Gastrocnemius medialis (tissue), 4 donors: ENCODE results near the gene SPATA16. TPM values are rescaled to one million over a fixed set of nuclear protein-coding genes. Genes with fewer than 3 reads are reported as not detected.

Experiments
- ATAC-seq, 2 donors: fragments of 150-250 bp; one replicate each; pipeline ENCODE4 v1.9.1; 2016
- DNase-seq, 2 donors: peaks; one replicate each; pipeline ENCODE4 v3.0.0-alpha.2; 2019
- H3K27ac ChIP-seq, 4 donors: fragments of 200-600 bp; sonication (generic); 1 replicate in 1 of 4; 2 replicates in 3 of 4; pipeline ENCODE4 v1.5.1; 2016 to 2018; ENCODE audit warnings: mild to moderate bottlenecking in 2 of 4, moderate library complexity in 1 of 4
- H3K27me3 ChIP-seq, 3 donors: fragments of 200-600 bp; sonication (generic) in 2 of 3; 1 replicate in 1 of 3; 2 replicates in 2 of 3; pipeline versions ENCODE4 v1.5.1 to v1.6.0; 2016 to 2019; ENCODE audit warnings: mild to moderate bottlenecking in 1 of 3, moderate library complexity in 1 of 3
- H3K36me3 ChIP-seq, 2 donors: fragments of 200-600 bp; sonication (generic) in 1 of 2; one replicate each; pipeline ENCODE4 v1.5.1; 2017 to 2018
- H3K4me1 ChIP-seq, 2 donors: fragments of 200-600 bp; sonication (generic) in 1 of 2; one replicate each; pipeline ENCODE4 v1.5.1; 2016 to 2017; ENCODE audit warnings: mild to moderate bottlenecking in 2 of 2
- H3K4me3 ChIP-seq, 4 donors: fragments of 200-600 bp; sonication (generic) in 3 of 4; 1 replicate in 1 of 4; 2 replicates in 3 of 4; pipeline ENCODE4 v1.5.1; 2016 to 2019; ENCODE audit warnings: mild to moderate bottlenecking in 2 of 4
- H3K9me3 ChIP-seq, 3 donors: fragments of 200-600 bp; sonication (generic) in 2 of 3; 1 replicate in 1 of 3; 2 replicates in 2 of 3; pipeline ENCODE4 v1.5.1; 2016 to 2019
- POLR2A ChIP-seq, 2 donors: fragments of 450-650 bp; IDR thresholded peaks; one replicate each; pipeline ENCODE4 v1.6.1; 2017; ENCODE audit warnings: antibody characterized with exemption in 2 of 2, mild to moderate bottlenecking in 2 of 2, moderate library complexity in 2 of 2
- in situ Hi-C, 4 donors: fragments of 200-750 bp; cut with MboI; loops; one replicate each; pipeline versions ENCODE4 v1.15.0 to v1.8.0; 2017; ENCODE audit warnings: low sequenced_read_pairs in 4 of 4
- intact Hi-C: fragments of 100-400 bp; cut with DNase I; formaldehyde crosslinking; loops from one replicate; pipeline ENCODE4 v1.15.1; 2023; ENCODE audit warnings: low total_unique reads
- total RNA-seq, 4 donors: library from RNA; depleted of rRNA; stranded (reverse); fragments of >200 nt; gene quantifications; one replicate each; pipeline versions ENCODE4 v1.1.0 to v1.2.3, GENCODE V29; 2016
- TF ChIP-seq, protein P1 (sequence below), 5 experiments: fragments of 450-650 bp in 3 of 5; fragments of 200-600 bp in 2 of 5; sonication (generic) in 2 of 5; IDR thresholded peaks in 4 of 5; conservative IDR thresholded peaks in 1 of 5; 1 replicate in 4 of 5; 2 replicates in 1 of 5; pipeline ENCODE4 v1.5.1; 2016 to 2019; ENCODE audit warnings: antibody characterized with exemption in 5 of 5, mild to moderate bottlenecking in 3 of 5, moderate library complexity in 3 of 5

The SPATA16 gene
- total RNA-seq, 4 donors from 2014 or later = not detected

DNA sequence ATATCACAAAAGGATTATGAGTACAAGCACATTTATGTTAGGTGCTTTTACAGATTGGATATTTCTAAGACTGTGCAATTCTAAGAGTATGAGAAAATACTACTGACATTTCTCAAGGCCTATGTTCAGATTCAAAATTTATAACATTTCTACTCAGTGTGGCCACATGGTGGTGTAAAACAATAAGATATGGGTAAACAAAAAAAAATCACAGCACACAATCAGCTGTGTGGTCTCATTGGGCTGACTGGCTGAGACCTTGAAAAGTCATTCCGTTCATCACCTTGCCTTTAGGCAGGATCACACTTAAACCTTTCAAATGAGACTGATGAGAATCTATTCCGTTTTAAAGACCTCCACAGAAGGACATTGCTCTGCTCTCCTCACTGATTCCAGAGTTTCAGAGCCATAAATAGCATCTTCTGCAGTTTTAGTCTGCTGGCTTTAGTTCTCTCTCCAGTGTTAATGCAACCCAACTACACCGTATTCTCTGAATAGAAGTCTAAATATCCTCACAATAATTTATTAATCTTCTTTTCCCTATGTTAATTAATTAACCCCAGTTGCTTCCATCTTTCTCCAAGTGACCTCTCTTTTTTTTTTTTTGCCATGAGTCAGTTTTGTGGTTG lies 158.2 kb downstream of the SPATA16 start:
- intact Hi-C loops (no loop called here), in situ Hi-C loops (no loop called here)
- DNase-seq (no peak), ATAC-seq (no peak)
- no peaks in the 10 kb centered on the region for H3K9me3 ChIP-seq
- H3K4me1 ChIP-seq = no peaks in the 10 kb centered on the region
- no peak overlapping the region for H3K4me3 ChIP-seq
- TF ChIP-seq, protein P1, sequence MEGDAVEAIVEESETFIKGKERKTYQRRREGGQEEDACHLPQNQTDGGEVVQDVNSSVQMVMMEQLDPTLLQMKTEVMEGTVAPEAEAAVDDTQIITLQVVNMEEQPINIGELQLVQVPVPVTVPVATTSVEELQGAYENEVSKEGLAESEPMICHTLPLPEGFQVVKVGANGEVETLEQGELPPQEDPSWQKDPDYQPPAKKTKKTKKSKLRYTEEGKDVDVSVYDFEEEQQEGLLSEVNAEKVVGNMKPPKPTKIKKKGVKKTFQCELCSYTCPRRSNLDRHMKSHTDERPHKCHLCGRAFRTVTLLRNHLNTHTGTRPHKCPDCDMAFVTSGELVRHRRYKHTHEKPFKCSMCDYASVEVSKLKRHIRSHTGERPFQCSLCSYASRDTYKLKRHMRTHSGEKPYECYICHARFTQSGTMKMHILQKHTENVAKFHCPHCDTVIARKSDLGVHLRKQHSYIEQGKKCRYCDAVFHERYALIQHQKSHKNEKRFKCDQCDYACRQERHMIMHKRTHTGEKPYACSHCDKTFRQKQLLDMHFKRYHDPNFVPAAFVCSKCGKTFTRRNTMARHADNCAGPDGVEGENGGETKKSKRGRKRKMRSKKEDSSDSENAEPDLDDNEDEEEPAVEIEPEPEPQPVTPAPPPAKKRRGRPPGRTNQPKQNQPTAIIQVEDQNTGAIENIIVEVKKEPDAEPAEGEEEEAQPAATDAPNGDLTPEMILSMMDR (IDR thresholded peaks at IDR 0.05 in 4 of 5, conservative IDR thresholded peaks at IDR 0.05 in 1 of 5) = peak in 1 of 5 experiments; percentile 16
- no peak for TF ChIP-seq POLR2A (IDR thresholded peaks at IDR 0.05)
- no peaks in the 10 kb centered on the region for H3K27me3 ChIP-seq
- H3K36me3 ChIP-seq = no peaks in the 10 kb centered on the region
- no peak overlapping the region for H3K27ac ChIP-seq

DNA sequence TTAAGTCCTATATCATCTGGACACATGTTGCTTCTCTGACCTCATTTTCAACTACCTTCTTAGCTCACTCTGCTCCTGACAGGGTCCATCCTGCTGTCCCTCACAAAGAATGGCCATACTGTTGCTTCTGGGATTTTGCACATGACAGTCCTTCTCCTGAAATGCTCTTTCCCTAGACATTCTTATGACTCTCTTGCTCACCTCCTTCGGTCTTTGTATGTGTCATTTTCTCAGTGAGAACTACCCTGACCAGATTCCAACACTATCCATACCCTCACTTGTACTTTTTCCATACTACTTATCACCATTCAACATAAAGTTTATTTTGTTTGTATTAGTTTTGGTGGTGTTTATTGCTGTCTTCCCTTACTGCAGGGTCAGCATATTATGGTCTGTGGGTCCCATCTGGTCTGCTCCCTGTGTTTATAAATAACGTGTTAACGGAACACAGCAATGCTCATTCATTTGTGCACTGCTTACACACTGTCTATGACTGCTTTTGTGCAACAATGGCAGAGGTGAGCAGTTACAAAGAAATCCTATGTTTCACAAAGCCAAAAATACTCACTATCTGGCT lies 159.5 kb downstream of the SPATA16 start:
- in situ Hi-C loops = no loop called here
- Histone ChIP-seq H3K4me1 (no peaks in the 10 kb centered on the region), H3K36me3 (no peaks in the 10 kb centered on the region), H3K4me3 (no peak overlapping the region), H3K9me3 (no peaks in the 10 kb centered on the region), H3K27me3 (no peaks in the 10 kb centered on the region), H3K27ac (no peak overlapping the region)
- intact Hi-C loops = no loop called here
- DNase-seq = no peak
- TF ChIP-seq, protein P1 (IDR thresholded peaks at IDR 0.05 in 4 of 5, conservative IDR thresholded peaks at IDR 0.05 in 1 of 5) = no peak
- ATAC-seq = no peak

DNA sequence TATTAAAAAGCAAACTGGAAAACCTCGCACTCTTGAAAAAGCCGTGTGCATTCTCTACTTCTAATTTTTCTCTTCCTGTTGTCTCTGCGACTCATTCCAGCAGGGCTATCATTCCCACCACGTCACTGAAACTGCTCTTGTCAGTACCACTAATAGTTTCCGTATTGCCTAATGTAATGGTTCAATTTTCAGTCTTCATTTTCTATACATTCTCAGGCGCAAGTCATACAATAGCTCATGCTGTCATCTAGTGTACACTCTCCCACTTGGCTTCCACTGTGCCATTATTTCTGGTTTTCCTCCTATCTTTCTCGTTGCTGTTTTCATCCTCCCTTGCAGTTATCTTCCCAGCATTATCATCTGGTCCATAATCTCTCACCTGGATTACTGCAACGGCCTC lies 160.2 kb downstream of the SPATA16 start:
- no peak overlapping the region for H3K27ac ChIP-seq
- H3K27me3 ChIP-seq = no peaks in the 10 kb centered on the region
- TF ChIP-seq, protein P1 (IDR thresholded peaks at IDR 0.05 in 4 of 5, conservative IDR thresholded peaks at IDR 0.05 in 1 of 5) = no peak
- no peak for TF ChIP-seq POLR2A (IDR thresholded peaks at IDR 0.05)
- in situ Hi-C loops = no loop called here
- H3K36me3 ChIP-seq = no peaks in the 10 kb centered on the region
- intact Hi-C loops = no loop called here
- no peak overlapping the region for H3K4me3 ChIP-seq
- H3K9me3 ChIP-seq = no peaks in the 10 kb centered on the region
- DNase-seq = no peak
- no peaks in the 10 kb centered on the region for H3K4me1 ChIP-seq
- no peak for ATAC-seq

DNA sequence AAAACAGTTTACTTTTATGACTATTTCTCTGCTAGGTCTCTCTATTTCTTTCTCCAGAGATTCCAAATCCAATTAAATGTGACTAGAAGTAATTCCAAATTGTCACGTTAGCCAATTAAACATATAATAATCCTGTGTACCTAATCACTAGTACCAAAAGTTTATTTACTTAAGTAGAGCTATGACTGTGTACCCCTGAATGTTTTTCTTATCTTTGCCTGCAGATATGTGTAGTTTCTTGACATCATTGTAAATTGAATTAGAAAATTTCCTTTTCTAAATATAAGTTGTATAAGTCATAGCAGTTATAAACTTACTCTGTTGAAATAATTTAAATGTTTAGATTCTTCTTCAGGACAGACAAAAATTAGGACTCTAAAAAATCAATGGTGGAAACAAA lies 163.3 kb downstream of the SPATA16 start:
- TF ChIP-seq POLR2A (IDR thresholded peaks at IDR 0.05) = no peak
- TF ChIP-seq, protein P1 (IDR thresholded peaks at IDR 0.05 in 4 of 5, conservative IDR thresholded peaks at IDR 0.05 in 1 of 5) = no peak
- in situ Hi-C loops = no loop called here
- Histone ChIP-seq H3K4me1 (no peaks in the 10 kb centered on the region), H3K4me3 (no peak overlapping the region), H3K27me3 (no peaks in the 10 kb centered on the region), H3K27ac (no peak overlapping the region), H3K9me3 (no peaks in the 10 kb centered on the region), H3K36me3 (no peaks in the 10 kb centered on the region)
- ATAC-seq (no peak), DNase-seq (no peak)
- intact Hi-C loops = no loop called here

DNA sequence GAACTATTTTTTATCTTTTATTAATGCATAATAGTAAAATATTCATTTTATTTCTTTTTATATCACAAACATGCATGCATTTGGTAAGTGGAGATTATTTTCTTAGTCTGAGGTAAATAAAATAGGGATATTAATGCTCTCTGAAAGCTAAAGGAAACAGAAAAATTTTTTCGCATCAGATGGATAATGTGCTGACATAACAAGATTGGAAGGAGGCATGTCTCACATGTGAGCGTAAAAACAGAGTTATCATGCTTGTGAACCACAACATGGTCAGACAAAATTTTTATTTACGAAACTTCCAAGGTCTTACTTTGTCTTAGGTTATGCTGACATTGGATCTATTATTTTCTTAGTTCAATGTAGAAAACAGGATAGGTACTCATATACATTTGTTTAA lies 166.1 kb downstream of the SPATA16 start:
- in situ Hi-C loops = no loop called here
- no peaks in the 10 kb centered on the region for H3K27me3 ChIP-seq
- TF ChIP-seq POLR2A (IDR thresholded peaks at IDR 0.05) = no peak
- TF ChIP-seq, protein P1 (IDR thresholded peaks at IDR 0.05 in 4 of 5, conservative IDR thresholded peaks at IDR 0.05 in 1 of 5) = no peak
- DNase-seq (no peak), ATAC-seq (no peak)
- H3K27ac ChIP-seq = no peak overlapping the region
- H3K9me3 ChIP-seq = no peaks in the 10 kb centered on the region
- no peaks in the 10 kb centered on the region for H3K36me3 ChIP-seq
- intact Hi-C loops = no loop called here
- no peaks in the 10 kb centered on the region for H3K4me1 ChIP-seq
- H3K4me3 ChIP-seq = no peak overlapping the region
